Caco-2 (cell line): Measurements from ENCODE around the gene CER1. TPM values are rescaled to one million over a fixed set of nuclear protein-coding genes. Genes with fewer than 3 reads are reported as not detected.

Experiments
- Bru-seq: library from RNA; stranded (reverse); fragments of 400-500 nt; gene quantifications from one replicate; lab custom pipeline; 2021; lab: Mats Ljungman, UMichigan
- BruChase-seq, 2 experiments: library from RNA; stranded (reverse); fragments of 400-500 nt; gene quantifications; one replicate each; lab custom pipeline; 2021; lab: Mats Ljungman, UMichigan
- BruUV-seq: library from RNA; stranded (reverse); fragments of 400-500 nt; replicated peaks from 2 replicates; lab custom pipeline; 2021; lab: Mats Ljungman, UMichigan
- CTCF ChIA-PET: fragments of 300-600 bp; sonication (Branson Sonifier 250); formaldehyde crosslinking; loops from one replicate; lab custom pipeline; 2022; ENCODE audit warnings: antibody characterized with exemption; lab: Charles Lee
- POLR2A ChIA-PET: fragments of 300-600 bp; sonication (Branson Sonifier 250); formaldehyde crosslinking; loops from one replicate; lab custom pipeline; 2022; ENCODE audit warnings: antibody characterized with exemption; lab: Charles Lee
- DNase-seq, 2 experiments: peaks; one replicate each; pipeline versions ENCODE4 v3.0.0 to v3.0.0-alpha.2; 2020 to 2022
- H3K27me3 ChIP-seq: replicated peaks from 2 replicates; pipeline ENCODE4 v1.6.0; 2011; ENCODE audit warnings: low read length; ENCODE audit not compliant: control insufficient read depth, insufficient read depth
- H3K36me3 ChIP-seq: 2 replicates; pipeline ENCODE4 v1.5.1; 2011; ENCODE audit warnings: low read length; ENCODE audit not compliant: control insufficient read depth, insufficient read depth
- H3K4me1 ChIP-seq: fragments of 250-450 bp; sonication (Bioruptor Pico); 2 replicates; pipeline ENCODE4 v1.5.1; 2020; ENCODE audit warnings: mild to moderate bottlenecking
- H3K4me3 ChIP-seq: 2 replicates; pipeline ENCODE4 v1.5.1; 2011; ENCODE audit warnings: low read depth, mild to moderate bottlenecking, control low read depth, low read length
- H3K9me3 ChIP-seq: fragments of 250-450 bp; sonication (Bioruptor Pico); 2 replicates; pipeline ENCODE4 v1.5.1; 2020; ENCODE audit warnings: mild to moderate bottlenecking, moderate library complexity
- H3K27ac Mint-ChIP-seq: one replicate; pipeline ENCODE4 v1.8.0; 2022; ENCODE audit warnings: mixed read lengths; ENCODE audit not compliant: unreplicated experiment
- H3K27me3 Mint-ChIP-seq: one replicate; pipeline ENCODE4 v1.8.0; 2022; ENCODE audit warnings: mixed read lengths; ENCODE audit not compliant: insufficient read depth, unreplicated experiment
- H3K36me3 Mint-ChIP-seq: one replicate; pipeline ENCODE4 v1.8.0; 2022; ENCODE audit warnings: mild to moderate bottlenecking, mixed read lengths; ENCODE audit not compliant: insufficient read depth, unreplicated experiment
- H3K4me1 Mint-ChIP-seq: one replicate; pipeline ENCODE4 v1.8.0; 2022; ENCODE audit warnings: low read depth, mixed read lengths; ENCODE audit not compliant: unreplicated experiment
- H3K4me3 Mint-ChIP-seq: one replicate; pipeline ENCODE4 v1.8.0; 2022; ENCODE audit warnings: mild to moderate bottlenecking, moderate library complexity, mixed read lengths; ENCODE audit not compliant: unreplicated experiment
- H3K9me3 Mint-ChIP-seq: one replicate; pipeline ENCODE4 v1.8.0; 2022; ENCODE audit warnings: mixed read lengths; ENCODE audit not compliant: unreplicated experiment
- intact Hi-C: fragments of 100-400 bp; cut with micrococcal nuclease; formaldehyde crosslinking; loops from one replicate; pipeline ENCODE4 v1.10.0; 2022; ENCODE audit not compliant: unreplicated experiment
- long read RNA-seq: library from polyadenylated mRNA; stranded (forward); transcript quantifications from one replicate; pipeline ENCODE4 v2.0.0, GENCODE V29; 2022
- total RNA-seq: library from RNA; stranded (reverse); gene quantifications from 2 replicates; pipeline ENCODE4 v1.2.3, GENCODE V29; 2022
- TF ChIP-seq, protein P1 (sequence below), 2 experiments: fragments of 200-600 bp in 1 of 2; IDR thresholded peaks; 1 replicate in 1 of 2; 2 replicates in 1 of 2; pipeline versions ENCODE4 v1.5.1 to v1.8.0; 2011 to 2022; ENCODE audit warnings: antibody characterized with exemption in 1 of 2, control low read depth in 1 of 2, inconsistent platforms in 1 of 2, low read depth in 1 of 2, low read length in 1 of 2, mild to moderate bottlenecking in 1 of 2, moderate library complexity in 1 of 2; ENCODE audit not compliant: insufficient read depth in 1 of 2, severe bottlenecking in 1 of 2, unreplicated experiment in 1 of 2

The CER1 gene
- total RNA-seq (not detected in 2 replicates), Bru-seq, nascent RNA (not detected), BruChase-seq, experiment 1, labeled RNA remaining after a 2-hour chase (percentile 23 among the genes with signal in this experiment), BruChase-seq, experiment 2, labeled RNA remaining after a 6-hour chase (percentile 7 among the genes with signal in this experiment)
- long read RNA-seq, result 0 reads

- H3K4me1 Mint-ChIP-seq, result no peaks in the 10 kb centered on the region
- Histone ChIP-seq H3K36me3 (no peaks in the 10 kb centered on the region), H3K4me3 (no peak within 1 kb of the TSS), H3K27me3 (no peaks in the 10 kb centered on the region), H3K4me1 (no peaks in the 10 kb centered on the region), H3K9me3 (no peaks in the 10 kb centered on the region)
- TF ChIP-seq, protein P1, sequence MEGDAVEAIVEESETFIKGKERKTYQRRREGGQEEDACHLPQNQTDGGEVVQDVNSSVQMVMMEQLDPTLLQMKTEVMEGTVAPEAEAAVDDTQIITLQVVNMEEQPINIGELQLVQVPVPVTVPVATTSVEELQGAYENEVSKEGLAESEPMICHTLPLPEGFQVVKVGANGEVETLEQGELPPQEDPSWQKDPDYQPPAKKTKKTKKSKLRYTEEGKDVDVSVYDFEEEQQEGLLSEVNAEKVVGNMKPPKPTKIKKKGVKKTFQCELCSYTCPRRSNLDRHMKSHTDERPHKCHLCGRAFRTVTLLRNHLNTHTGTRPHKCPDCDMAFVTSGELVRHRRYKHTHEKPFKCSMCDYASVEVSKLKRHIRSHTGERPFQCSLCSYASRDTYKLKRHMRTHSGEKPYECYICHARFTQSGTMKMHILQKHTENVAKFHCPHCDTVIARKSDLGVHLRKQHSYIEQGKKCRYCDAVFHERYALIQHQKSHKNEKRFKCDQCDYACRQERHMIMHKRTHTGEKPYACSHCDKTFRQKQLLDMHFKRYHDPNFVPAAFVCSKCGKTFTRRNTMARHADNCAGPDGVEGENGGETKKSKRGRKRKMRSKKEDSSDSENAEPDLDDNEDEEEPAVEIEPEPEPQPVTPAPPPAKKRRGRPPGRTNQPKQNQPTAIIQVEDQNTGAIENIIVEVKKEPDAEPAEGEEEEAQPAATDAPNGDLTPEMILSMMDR (IDR thresholded peaks at IDR 0.05; ENCODE audit: insufficient read depth in 1 of 2, low read depth in 1 of 2, low read length in 1 of 2, severe bottlenecking in 1 of 2, unreplicated experiment in 1 of 2), result no peak
- no peak for DNase-seq
- no peaks in the 10 kb centered on the region for H3K27me3 Mint-ChIP-seq
- no peak within 1 kb of the TSS for H3K4me3 Mint-ChIP-seq
- ChIA-PET CTCF (no interaction called here), POLR2A (no interaction called here)
- no peaks in the 10 kb centered on the region for H3K9me3 Mint-ChIP-seq
- no peak within 1 kb of the TSS for H3K27ac Mint-ChIP-seq
- BruUV-seq, result no TSS peak
- intact Hi-C loops, result no loop called here
- H3K36me3 Mint-ChIP-seq, result no peaks in the 10 kb centered on the region
These were observed at the start of gene CER1 for GRCh38 chr9:14722391-14723035. Gene CER1, minus strand, starts transcription at chr9:14722733. Its CDS starts 61 bp downstream, at chr9:14722672.

DNA sequence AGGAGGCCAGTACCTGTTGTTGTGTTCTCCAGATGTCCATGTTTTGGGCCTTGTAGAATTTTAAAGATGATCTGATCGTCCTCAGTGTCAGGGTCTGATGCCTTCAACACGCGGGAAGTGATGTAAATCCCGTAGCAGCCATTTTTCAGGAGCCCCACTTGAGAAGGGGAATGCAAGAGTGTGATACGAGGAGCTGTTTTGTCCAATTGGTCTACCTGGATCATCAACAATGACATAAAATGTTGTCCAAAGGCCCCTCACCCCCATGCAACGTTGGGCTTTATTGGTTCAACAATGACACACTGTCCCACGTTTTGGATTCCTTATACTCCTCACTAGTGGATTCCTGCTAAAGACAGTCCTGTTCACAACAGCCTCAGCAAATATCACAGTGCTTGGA is 48.1 kb upstream of the CER1 start:
- no peaks in the 10 kb centered on the region for H3K36me3 ChIP-seq
- no peak overlapping the region for H3K4me3 Mint-ChIP-seq
- ChIA-PET CTCF (no interaction called here), POLR2A (no interaction called here)
- no peak for DNase-seq
- no peaks in the 10 kb centered on the region for H3K9me3 Mint-ChIP-seq
- no peak overlapping the region for H3K27ac Mint-ChIP-seq
- H3K9me3 ChIP-seq, result no peaks in the 10 kb centered on the region
- TF ChIP-seq, protein P1 (IDR thresholded peaks at IDR 0.05; ENCODE audit: insufficient read depth in 1 of 2, low read depth in 1 of 2, low read length in 1 of 2, severe bottlenecking in 1 of 2, unreplicated experiment in 1 of 2), result no peak
- no peaks in the 10 kb centered on the region for H3K27me3 ChIP-seq
- intact Hi-C loops, result no loop called here
- no peaks in the 10 kb centered on the region for H3K4me1 ChIP-seq
- no TSS peak for BruUV-seq
- H3K27me3 Mint-ChIP-seq, result no peaks in the 10 kb centered on the region
- no peaks in the 10 kb centered on the region for H3K4me1 Mint-ChIP-seq
- no peaks in the 10 kb centered on the region for H3K36me3 Mint-ChIP-seq
- H3K4me3 ChIP-seq, result no peak overlapping the region

GRCh38 chr9:14769230-14769571 is 46.7 kb upstream of the CER1 start:
- POLR2A ChIA-PET, result no interaction called here
- no peak overlapping the region for H3K4me3 ChIP-seq
- no peaks in the 10 kb centered on the region for H3K27me3 ChIP-seq
- H3K9me3 ChIP-seq, result no peaks in the 10 kb centered on the region
- H3K27me3 Mint-ChIP-seq, result no peaks in the 10 kb centered on the region
- TF ChIP-seq, protein P1 (IDR thresholded peaks at IDR 0.05; ENCODE audit: insufficient read depth in 1 of 2, low read depth in 1 of 2, low read length in 1 of 2, severe bottlenecking in 1 of 2, unreplicated experiment in 1 of 2), result peak in 1 of 2 experiments; percentile 5
- no peaks in the 10 kb centered on the region for H3K36me3 Mint-ChIP-seq
- no peak overlapping the region for H3K4me3 Mint-ChIP-seq
- H3K27ac Mint-ChIP-seq, result no peak overlapping the region
- H3K9me3 Mint-ChIP-seq, result no peaks in the 10 kb centered on the region
- H3K36me3 ChIP-seq, result no peaks in the 10 kb centered on the region
- intact Hi-C loops, result loop anchor here (1.0 to 10.0 kb wide), 4 partner anchors 74 to 1414 kb away; partner anchors contain the start of gene ZDHHC21
- CTCF ChIA-PET, result interaction anchor here (0.6 to 1.1 kb wide), 4 partner anchors 15 to 327 kb away, joined by 3 to 6 read pairs (median 4); no protein-coding TSS in a partner anchor
- H3K4me1 Mint-ChIP-seq, result no peaks in the 10 kb centered on the region
- no peaks in the 10 kb centered on the region for H3K4me1 ChIP-seq
- DNase-seq, result peak in 1 of 2 experiments; percentile 4
- BruUV-seq, result no TSS peak
